Chondrocyte (in vitro differentiated cells): ENCODE measurements around the gene ZNF208. TPM values are rescaled to one million over a fixed set of nuclear protein-coding genes. Genes with fewer than 3 reads are reported as not detected.

ENCODE experiments used
- DNase-seq: peaks from one replicate; pipeline ENCODE4 v3.0.0; 2021; ENCODE audit warnings: mixed read lengths, low spot score
- H3K27ac Mint-ChIP-seq: one replicate; pipeline ENCODE4 v1.8.0; 2021; ENCODE audit warnings: mild to moderate bottlenecking, moderate library complexity, mixed read lengths; ENCODE audit not compliant: unreplicated experiment
- H3K27me3 Mint-ChIP-seq: 2 replicates; pipeline ENCODE4 v1.8.0; 2021; ENCODE audit warnings: low read depth, mixed read lengths
- H3K36me3 Mint-ChIP-seq: 2 replicates; pipeline ENCODE4 v1.8.0; 2021; ENCODE audit warnings: low read depth, mixed read lengths
- H3K4me1 Mint-ChIP-seq: 2 replicates; pipeline ENCODE4 v1.8.0; 2021; ENCODE audit warnings: low read depth, mild to moderate bottlenecking, mixed read lengths
- H3K4me3 Mint-ChIP-seq: one replicate; pipeline ENCODE4 v1.8.0; 2021; ENCODE audit warnings: mild to moderate bottlenecking, moderate library complexity, mixed read lengths; ENCODE audit not compliant: unreplicated experiment
- H3K9me3 Mint-ChIP-seq: 2 replicates; pipeline ENCODE4 v1.8.0; 2021; ENCODE audit warnings: low read depth, mixed read lengths
- total RNA-seq: library from RNA; stranded (reverse); gene quantifications from 3 replicates; pipeline ENCODE4 v1.2.1, GENCODE V29; 2021
- TF ChIP-seq, protein P1 (sequence below): fragments of 200-600 bp; sonication (generic); IDR thresholded peaks from 2 replicates; pipeline ENCODE4 v1.5.0; 2021; ENCODE audit warnings: antibody characterized with exemption, mild to moderate bottlenecking, moderate library complexity

Gene ZNF208
- total RNA-seq, 1 donor from 2014 or later, result not detected

DNA sequence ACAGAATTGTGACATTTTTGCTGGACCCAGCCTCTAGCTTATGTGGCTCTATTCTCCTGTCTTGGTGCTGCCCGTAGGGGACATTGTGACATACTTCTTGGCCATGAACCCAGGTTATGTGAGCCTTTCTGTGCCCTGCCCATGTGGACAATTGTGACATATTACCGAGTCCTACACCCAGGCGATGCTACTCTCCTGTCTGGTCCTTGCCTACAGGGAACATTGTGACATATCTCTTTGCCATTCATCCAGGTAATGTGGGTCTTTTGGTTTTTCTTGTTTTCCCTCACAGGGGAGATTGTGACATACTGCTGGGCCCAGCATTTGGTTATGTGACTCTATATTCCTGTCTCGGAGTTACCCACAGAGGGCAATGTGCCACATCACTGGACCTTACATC lies 103.2 kb downstream of the ZNF208 start:
- no peaks in the 10 kb centered on the region for H3K27me3 Mint-ChIP-seq

DNA sequence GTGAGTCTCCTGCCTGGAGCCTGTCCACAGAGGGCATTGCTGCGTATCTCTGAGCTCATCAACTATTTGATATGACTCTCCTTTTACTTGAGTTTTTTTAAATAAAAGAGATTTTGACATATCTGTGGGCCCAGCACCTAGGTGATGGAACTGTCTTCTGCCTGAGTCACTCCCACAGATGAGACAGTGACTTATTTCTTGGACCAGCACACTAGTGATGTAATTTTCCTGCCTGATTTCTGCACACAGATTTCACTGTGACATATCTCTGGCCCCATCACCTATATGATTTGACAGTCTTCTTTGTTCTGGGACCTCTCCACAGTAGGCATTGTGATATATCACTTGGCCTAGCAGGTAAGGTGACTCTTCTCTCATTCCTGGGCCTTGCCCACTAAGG lies 108.2 kb downstream of the ZNF208 start:
- Mint-ChIP-seq H3K9me3 (peaks cover 74% of the 10 kb centered on the region), H3K27me3 (no peaks in the 10 kb centered on the region), H3K4me3 (no peak overlapping the region), H3K27ac (no peak overlapping the region), H3K36me3 (no peaks in the 10 kb centered on the region), H3K4me1 (no peaks in the 10 kb centered on the region)
- TF ChIP-seq, protein P1, sequence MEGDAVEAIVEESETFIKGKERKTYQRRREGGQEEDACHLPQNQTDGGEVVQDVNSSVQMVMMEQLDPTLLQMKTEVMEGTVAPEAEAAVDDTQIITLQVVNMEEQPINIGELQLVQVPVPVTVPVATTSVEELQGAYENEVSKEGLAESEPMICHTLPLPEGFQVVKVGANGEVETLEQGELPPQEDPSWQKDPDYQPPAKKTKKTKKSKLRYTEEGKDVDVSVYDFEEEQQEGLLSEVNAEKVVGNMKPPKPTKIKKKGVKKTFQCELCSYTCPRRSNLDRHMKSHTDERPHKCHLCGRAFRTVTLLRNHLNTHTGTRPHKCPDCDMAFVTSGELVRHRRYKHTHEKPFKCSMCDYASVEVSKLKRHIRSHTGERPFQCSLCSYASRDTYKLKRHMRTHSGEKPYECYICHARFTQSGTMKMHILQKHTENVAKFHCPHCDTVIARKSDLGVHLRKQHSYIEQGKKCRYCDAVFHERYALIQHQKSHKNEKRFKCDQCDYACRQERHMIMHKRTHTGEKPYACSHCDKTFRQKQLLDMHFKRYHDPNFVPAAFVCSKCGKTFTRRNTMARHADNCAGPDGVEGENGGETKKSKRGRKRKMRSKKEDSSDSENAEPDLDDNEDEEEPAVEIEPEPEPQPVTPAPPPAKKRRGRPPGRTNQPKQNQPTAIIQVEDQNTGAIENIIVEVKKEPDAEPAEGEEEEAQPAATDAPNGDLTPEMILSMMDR, result no peak
- DNase-seq, result no peak

More for the DNA sequence above, 103.2 kb downstream of the ZNF208 start:
- Mint-ChIP-seq H3K36me3 (no peaks in the 10 kb centered on the region), H3K4me3 (no peak overlapping the region), H3K9me3 (peaks cover 87% of the 10 kb centered on the region), H3K27ac (no peak overlapping the region), H3K4me1 (no peaks in the 10 kb centered on the region)
- DNase-seq, result no peak
- TF ChIP-seq, protein P1, result no peak

DNA sequence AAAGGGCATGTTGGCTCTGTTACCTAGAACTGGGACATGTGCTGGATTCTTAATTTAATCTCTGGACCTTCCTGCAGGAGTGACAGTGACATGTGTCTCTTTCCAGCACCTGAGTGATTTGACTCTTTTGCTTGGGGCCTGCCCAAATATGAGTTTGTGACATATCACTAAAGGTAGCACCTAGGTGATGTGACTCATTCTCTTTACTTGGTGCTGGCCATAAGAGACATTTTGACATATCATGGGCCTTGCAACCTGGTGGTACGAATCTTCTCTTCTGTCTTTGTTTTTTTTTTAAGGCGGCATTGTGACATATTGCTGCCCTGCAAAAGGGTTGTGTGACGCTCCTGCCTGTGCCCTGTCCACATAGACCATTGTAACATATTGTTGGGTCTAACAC lies 108.9 kb downstream of the ZNF208 start:
- peaks cover 75% of the 10 kb centered on the region for H3K9me3 Mint-ChIP-seq
- no peak overlapping the region for H3K4me3 Mint-ChIP-seq
- DNase-seq, result no peak
- H3K27ac Mint-ChIP-seq, result no peak overlapping the region
- no peaks in the 10 kb centered on the region for H3K36me3 Mint-ChIP-seq
- TF ChIP-seq, protein P1, result no peak
- no peaks in the 10 kb centered on the region for H3K27me3 Mint-ChIP-seq
- no peaks in the 10 kb centered on the region for H3K4me1 Mint-ChIP-seq

DNA sequence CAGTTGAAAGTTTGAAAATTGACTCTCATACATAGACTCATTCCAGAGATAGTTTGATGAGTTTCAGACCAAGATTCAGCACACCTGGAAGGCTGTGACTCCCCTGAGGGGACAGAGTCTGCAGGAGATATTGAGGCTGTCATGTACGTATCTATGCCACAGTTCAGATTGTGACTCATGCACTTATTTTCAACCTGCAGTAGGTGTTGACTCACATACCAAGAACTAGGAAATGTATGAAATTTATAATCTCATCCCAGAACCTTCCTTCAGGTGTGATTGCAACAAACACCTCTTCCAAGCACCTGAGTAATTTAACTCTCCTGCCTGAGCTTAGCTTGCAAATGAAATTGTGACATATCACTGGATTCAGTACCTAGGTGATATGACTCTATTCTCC lies 110.3 kb downstream of the ZNF208 start:
- Mint-ChIP-seq H3K9me3 (peaks cover 75% of the 10 kb centered on the region), H3K27me3 (no peaks in the 10 kb centered on the region), H3K27ac (no peak overlapping the region), H3K4me1 (no peaks in the 10 kb centered on the region), H3K4me3 (no peak overlapping the region), H3K36me3 (no peaks in the 10 kb centered on the region)
- TF ChIP-seq, protein P1, result no peak
- DNase-seq, result no peak

DNA sequence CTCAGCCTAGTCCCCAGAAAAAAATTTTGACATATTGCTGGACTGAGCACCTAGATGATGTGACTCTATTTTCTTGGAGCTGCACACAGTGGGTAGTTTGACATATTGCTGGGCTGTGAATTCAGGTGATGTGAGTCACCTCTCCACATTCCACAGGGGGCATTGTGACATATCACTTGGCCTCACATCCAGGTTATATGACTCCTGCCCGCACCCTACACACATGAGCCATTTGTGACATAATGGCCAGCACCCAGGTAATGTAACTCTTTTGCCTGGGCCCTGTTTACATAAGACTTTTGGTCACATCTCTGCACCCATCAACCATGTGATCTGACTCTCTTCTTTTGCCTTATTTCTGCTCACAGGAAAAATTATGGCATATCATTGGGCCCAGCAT lies 119.7 kb downstream of the ZNF208 start:
- H3K36me3 Mint-ChIP-seq, result no peaks in the 10 kb centered on the region
- no peak overlapping the region for H3K27ac Mint-ChIP-seq
- no peak overlapping the region for H3K4me3 Mint-ChIP-seq
- no peak for DNase-seq
- TF ChIP-seq, protein P1, result no peak
- H3K4me1 Mint-ChIP-seq, result no peaks in the 10 kb centered on the region
- peaks cover 60% of the 10 kb centered on the region for H3K9me3 Mint-ChIP-seq
- no peaks in the 10 kb centered on the region for H3K27me3 Mint-ChIP-seq
